CD4-positive, alpha-beta T cell treated with Interleukin-17A for 4 hours (primary cell): Measurements from ENCODE around the gene CRELD1.
"Not testable (repeated sequence)": the region's sequence is repeated elsewhere in the genome, so short reads cannot be mapped to it uniquely, and the experiment has no call there.

Experiments
- DNase-seq: peaks from one replicate; pipeline ENCODE4 v3.0.0-alpha.2; 2020; ENCODE audit warnings: mixed read lengths

Gene CRELD1

DNA sequence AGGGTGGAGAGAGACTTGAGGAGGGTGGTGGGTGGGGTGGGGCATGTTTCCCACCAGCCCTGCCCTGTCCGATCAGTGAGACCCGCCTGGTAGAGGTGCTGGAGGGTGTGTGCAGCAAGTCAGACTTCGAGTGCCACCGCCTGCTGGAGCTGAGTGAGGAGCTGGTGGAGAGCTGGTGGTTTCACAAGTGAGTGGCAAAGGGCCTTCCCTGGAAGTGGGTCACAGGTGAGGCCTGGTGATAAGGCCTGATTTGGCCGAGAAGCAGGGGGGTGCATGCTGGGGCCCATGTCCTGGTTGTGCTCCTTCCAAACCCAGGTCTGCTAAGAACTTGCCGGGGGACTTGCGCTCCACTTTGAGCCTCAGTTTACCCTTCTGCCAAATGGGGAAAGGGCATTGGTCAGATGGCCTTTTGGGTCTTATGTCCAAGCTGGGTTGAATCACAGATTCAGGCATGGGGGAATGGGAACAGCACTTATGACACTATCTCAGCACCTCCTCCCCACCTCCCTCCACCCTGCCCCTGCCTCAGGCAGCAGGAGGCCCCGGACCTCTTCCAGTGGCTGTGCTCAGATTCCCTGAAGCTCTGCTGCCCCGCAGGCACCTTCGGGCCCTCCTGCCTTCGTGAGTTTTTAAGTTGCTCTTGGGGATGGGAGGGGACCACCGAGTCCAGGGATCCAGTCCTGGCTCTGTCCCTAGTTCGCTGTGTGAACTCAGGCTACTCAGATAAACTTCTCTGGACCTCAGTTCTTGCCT, 4.0 kb downstream of the CRELD1 start:
- DNase-seq = no peak

DNA sequence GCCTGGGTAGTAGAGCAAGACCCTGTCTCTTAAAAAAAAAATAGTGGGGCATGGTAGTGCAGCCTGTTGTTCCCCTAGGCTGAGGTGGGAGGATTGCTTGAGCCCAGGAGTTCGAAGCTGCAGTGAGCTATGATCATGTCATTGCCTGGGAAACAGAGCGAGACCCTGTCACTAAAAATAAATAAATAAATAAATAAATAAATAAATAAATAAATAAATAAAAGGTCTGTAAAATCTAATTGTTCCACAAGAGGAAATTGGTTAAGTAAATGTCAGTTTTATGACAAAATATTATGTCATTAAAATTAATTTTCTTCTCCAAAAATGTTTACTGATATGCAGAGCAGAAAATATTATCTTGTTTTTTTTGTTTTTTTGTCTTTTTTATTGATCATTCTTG, 5.3 kb downstream of the CRELD1 start:
- DNase-seq = no peak

DNA sequence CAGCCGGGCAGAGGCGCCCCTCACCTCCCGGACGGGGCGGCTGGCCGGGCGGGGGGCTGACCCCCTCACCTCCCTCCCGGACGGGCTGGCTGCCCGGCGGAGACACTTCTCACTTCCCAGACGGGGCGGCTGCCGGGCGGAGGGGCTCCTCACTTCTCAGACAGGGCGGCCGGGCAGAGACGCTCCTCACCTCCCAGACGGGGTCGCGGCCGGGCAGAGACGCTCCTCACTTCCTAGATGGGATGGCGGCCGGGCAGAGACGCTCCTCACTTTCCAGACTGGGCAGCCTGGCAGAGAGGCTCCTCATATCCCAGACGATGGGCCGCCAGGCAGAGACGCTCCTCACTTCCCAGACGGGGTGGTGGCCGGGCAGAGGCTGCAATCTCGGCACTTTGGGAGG, 6.3 kb downstream of the CRELD1 start:
- DNase-seq = not testable (repeated sequence)

DNA sequence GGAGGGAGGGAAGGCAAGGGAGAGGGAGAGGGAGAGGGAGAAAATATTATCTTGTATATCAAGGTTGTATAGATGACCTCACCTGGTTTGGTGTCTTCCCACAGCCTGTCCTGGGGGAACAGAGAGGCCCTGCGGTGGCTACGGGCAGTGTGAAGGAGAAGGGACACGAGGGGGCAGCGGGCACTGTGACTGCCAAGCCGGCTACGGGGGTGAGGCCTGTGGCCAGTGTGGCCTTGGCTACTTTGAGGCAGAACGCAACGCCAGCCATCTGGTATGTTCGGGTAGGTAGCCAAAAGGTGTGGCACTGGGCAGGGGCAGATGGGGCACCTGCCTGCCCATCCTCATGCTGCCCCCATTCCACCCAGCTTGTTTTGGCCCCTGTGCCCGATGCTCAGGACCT, 7.1 kb downstream of the CRELD1 start:
- no peak for DNase-seq

DNA sequence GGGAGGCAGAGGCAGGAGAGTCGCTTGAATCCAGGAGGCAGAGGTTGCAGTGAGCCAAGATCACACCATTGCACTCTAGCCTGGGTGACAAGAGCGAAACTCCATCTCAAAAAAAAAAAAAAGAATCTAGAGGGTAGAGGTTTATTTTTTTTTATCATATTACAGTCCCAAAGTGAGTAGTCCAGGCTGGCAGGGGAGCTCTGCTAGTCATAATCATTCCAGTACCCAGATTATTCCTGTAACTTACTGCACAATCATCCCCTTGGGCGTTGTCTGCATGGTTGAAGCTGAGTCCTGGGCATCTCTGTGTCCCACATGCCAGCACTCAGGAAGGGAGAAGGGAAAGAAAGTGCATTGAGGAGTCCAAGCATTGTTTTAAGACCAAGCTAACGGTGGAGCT, 8.5 kb downstream of the CRELD1 start:
- no peak for DNase-seq

DNA sequence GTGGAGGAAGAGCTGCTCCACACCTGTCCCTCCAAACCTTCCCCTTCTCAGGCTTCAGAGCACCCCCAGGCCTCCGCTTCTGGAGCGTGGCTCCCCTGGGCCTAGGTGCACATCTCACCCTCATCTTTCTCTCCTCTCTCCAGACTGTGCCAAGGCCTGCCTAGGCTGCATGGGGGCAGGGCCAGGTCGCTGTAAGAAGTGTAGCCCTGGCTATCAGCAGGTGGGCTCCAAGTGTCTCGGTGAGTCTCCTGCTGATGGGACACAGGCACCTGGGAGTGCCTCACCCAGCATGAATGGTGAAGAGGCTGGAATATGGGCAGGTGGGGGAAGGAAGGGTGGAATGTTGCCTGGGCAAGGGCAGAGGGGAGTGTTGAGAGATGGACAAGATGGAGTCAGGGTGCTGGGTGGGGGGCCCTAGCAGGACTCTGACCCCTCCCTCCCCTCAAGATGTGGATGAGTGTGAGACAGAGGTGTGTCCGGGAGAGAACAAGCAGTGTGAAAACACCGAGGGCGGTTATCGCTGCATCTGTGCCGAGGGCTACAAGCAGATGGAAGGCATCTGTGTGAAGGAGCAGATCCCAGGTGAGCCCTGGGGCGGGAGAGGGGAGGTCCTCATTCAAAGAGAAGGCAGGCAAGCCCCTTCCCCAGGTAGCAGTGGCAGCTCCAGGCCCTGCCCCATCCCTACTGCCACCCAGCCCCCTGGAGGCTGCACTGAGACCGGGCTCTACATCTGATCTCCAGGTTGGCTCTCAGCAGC, 9.5 kb downstream of the CRELD1 start:
- no peak for DNase-seq

DNA sequence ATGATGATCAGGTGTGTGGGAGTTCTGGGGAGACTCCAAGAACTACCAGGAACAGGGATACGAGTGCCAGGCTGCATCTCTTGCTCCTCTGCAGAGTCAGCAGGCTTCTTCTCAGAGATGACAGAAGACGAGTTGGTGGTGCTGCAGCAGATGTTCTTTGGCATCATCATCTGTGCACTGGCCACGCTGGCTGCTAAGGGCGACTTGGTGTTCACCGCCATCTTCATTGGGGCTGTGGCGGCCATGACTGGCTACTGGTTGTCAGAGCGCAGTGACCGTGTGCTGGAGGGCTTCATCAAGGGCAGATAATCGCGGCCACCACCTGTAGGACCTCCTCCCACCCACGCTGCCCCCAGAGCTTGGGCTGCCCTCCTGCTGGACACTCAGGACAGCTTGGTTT, 10.6 kb downstream of the CRELD1 start:
- DNase-seq = no peak

DNA sequence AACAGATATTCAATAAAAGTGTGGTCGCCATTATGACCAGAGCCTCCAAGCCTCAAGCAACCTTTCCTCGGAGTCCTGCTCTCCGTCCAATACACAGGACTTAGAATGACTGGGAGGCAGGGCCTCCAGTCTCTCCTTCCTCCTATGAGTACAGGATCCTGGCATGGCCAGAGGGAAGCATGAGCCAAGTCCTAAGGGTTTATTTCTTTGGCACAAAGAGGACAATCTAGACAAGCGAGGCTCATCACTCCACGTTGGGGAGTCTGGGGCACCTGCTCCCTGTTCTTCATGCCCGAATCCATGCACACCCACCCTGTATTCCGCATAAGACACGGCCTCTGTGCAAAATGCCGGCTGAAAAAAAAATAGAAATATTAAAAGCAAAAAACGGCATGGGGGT, 11.7 kb downstream of the CRELD1 start:
- DNase-seq = no peak

DNA sequence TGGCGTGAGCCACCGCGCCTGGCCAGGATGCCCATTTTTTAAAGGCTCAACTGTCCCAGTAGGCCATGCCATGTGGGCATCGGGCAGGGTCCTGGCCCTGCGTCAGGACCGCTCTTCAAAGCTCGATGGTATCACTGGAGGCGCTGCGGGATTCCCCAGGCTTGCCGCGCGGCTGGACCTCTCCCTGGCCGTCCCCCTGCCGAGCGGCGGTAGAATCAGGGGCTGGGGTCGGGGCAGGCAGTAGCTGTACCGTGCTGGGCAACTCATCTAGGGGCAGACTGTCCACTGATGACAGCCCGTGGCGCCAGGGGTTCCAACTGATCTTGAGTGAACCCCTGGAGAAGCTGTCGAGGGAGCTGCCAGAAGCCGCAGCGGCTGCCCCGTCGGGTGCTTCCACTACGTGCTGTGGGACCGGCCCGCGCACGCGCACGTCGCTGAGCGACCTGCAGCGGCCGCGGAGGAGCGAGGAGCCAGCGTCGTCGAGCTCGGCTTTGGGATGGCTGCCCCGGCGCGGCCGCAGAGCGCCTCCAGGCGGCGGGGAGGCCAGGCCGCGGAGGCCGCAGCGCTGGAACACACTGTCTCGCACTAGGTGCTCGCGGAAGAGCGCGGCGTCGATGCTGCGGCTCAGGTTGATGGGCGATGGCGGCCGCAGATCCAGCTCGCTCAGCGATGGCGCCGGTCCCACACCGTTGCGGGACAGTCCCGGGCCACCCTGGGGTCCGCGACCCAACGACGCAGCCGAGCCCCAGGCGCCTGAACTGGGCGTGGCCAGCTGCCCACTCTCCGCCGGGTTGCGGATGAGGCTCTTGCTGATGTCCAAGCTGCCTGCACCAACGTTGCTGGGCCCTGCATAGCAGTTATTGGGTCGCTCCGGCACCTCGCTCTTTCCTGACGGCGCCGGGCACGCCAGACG, 12.7 kb downstream of the CRELD1 start:
- peak; percentile 81 for DNase-seq

DNA sequence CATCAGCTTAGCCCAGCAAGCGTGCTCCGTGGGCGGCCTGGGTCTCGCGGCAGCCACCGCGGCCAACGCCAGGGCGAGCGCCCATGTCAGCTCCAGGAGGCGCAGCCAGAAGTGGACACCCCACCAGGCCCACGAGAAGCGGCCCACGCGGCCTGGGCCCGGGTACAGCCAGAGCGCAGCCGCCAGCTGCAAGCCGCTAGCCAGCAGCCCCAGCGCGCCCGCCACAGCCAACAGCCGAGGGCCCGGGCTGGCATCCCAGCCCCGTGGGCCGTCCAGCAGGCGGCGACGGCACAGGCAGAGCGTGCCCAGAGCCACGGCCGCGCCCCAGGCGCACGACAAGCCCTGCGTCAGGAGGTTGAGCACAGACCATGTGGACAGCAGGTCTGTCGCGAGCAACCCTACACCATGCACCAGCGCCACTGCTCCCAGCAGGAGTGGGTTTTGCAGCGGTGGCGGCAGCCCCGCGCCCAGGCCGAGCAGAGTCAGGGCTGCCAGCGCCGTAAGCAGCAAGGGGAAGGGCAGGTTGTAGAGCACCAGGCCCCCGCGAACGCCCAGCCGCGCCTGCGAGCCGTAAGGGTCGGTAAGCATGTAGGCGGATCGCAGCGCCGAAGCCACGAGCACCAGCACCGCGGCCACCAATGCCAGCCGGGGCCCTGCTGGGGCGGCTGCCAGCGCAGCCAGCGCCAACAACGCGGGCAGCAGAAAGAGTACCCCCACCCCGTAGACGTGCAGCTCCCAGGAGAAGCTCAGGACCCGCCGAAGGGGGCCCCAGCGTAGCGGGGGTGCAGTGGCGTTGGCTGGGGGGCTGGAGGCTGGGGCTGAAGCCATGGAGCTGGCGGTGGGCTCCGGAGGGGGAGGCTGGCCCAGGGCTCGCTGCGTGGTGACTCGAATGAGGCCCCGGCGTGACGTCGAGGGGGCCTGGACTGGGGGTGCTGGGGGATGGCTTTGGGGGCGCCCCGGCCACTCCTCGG, 13.7 kb downstream of the CRELD1 start:
- no peak for DNase-seq

DNA sequence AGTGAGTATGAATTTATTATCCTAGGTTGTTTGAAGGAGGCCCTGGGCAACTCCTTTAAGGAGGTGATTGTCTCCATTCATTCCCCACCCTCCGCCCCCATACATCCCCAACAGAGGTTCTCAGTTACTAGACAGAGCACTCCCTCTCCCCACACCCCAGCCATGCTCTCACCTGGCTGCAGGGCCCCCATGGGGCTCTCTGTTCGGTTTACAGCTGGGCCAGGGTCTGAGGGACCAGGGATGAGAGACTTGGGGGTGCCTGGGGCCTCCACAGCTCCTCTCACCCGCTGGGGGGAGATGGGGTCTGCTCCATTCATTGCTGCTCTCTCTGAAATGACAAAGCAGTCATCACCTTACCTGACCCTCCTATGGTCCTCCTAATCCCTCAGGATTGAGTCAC, 15.0 kb downstream of the CRELD1 start:
- DNase-seq = no peak

DNA sequence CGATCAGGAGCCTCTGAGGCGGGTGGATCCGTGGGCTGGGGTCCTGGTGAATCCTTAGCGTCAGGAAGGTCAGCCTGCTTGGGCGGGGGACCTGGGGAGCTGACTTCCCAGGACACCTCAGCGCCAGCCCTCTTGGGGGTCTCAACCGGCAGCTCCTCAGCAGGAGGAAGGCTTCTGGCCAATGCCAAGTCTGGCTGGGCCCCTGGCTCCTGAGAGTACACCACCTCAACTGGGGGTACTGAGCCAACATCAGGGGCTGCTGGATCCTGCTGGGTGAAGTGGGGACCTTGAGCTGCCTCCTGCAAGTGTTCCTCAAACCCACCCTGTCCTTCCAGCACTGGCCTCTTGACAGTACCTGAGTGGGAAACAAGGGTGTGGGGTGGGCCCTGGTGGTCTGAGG, 15.5 kb downstream of the CRELD1 start:
- DNase-seq = no peak

DNA sequence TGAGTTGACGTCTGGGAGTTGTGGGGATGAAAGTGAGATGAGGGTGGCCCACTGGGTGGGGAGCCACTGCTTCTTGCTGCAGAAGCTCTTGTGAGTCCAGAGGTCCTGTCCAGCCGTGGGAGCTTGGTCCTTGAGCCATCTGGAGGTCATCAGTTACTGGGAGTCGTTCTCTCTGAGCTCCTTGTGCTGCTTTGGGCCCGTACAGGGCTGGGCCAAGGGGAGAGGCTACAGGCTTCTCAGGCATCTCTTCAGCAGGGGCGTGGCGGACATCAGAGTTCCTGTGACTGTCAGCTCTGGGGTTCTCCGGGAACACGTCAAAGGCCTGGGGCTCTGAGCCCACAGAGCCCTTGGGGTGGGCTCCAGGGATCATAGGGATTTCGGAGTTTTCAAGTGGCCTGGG, 16.0 kb downstream of the CRELD1 start:
- DNase-seq = no peak

DNA sequence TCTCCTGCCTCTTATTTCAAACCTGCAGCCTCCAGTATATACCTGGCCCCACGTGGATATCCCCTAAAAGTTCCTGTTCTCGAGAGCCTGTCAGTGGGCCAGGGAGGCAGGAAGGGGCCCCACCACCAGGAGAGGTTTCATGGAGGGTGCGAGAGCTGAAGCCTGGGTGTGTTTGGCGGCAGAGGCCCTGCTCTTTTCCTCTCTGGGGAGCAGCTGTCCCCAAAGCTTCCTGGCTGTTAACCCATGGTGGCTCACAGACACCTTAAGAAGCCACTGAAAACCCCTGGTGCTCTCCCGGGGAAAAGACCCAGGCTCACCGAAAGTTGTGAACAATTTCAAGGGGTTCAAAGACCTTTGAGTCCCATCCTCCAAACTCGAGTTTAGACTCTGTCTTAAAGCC, 17.5 kb downstream of the CRELD1 start:
- peak; percentile 17 for DNase-seq

DNA sequence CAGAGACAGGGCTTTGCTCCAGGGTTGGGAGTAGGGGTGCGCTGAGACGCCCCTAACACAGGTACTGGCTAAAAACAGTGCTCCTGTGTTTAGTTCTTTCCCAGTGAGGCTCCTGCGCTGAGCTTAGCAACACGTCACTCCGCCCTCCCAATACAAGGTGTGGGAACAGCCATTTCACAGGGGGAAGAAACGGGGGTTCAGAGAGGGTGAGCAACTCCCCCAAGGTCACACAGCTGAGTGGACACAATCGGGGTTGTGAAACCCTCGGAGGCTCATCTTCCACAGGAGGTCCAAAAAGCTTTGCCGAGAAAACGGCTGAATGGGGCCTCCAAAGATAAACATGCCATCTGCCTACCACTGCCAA, 17.9 kb downstream of the CRELD1 start:
- no peak for DNase-seq

DNA sequence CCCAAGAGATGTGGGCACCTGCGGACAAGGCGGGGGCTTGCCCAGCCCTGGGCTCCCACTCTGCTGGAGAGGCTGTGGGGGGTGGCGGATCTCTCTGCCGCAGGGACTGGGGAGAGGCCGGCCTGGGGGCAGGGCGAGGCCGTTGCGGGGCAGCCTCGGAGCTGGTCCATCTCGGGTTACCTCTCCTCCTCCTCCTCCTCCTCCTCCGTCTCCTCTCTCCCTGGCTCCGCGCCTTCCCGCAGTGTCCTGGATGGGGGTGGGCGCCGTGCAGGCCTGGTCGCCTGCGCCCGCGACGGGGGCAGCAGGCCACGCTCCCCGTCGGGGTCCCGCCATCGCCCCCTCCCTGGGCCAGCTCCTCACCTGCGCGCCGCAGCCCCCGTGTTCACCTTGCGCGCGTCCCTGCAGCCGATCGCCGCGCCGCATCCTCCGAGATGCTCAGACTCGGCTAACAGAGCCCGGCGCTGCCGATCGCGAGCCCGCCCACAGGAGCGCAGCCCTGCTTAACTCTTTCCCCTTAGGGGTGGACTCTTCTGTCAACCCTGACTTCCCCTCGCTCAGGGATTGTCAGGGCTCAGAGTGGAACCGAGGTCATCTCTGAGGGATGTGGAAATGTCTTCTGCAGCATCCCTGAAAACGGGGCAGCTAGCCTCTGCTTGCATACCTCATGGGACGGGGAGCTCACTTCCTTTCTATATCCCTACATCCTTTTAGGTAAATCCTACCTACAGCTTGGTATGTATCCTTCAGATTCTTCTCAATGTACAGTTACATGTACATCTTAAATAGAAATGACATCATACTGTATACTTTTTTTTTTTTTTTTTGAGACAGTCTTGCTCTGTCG, 18.6 kb downstream of the CRELD1 start, which contains the start of gene PRRT3:
Gene PRRT3 (minus strand): TSS at position 447 of the 844 bp plus-strand sequence. CDS start 2,293 bp downstream, outside the sequence.
- peak; percentile 67 for DNase-seq

DNA sequence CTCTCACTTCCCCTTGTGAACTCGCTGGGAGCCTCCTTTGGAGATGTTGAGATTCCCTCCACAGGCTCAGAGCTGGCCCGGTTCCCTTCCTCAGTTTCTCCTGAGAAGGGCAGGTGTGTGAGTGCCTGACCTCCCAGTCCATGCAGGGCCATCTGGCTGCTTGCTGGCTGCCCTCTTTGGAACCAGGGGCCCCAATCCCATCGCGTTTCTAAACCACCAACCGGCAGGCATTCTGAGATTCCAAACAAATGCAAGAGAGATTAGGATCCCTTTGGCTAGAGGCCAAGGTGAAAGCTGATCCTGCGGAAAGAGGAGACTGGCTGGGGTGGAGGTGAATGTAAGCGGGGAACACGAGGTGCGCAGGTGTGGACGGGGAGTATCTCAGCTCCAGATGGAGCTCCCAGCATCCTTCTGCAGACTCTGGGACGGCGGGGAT, 21.5 kb downstream of the CRELD1 start:
- DNase-seq = no peak

DNA sequence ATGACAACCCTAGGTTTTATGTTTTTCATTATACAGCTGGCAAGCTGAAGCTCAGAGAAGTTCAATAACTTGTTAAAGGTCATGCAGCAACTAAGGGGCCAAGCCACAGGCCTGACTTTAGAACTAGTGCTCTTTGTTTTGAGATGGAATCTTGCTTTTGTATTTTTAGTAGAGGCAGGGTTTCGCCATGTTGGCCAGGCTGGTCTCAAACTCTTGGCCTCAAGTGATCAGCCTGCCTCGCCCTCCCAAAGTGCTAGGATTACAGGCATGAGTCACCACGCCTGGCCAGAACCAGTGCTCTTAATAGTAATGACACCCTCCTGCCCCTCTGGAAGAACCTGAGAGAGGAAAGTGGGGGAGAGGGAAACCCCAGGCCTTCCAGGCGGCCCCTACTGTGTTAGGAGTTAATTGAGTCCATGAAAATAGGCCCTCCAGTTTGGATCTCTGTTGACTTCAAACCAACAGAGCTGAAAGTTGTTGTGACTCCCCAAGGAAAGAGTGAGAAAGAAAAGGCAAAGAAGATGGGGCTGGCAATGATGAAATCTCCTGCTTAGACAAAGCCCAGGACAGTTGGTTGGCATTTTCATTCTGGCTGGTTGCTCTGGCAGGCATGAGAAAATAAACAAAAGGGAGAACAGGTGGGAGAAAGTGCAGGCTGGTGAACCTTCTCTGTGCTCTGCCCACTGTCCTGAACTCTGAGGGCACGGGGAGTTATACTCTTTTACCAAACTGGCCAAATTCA, 22.1 kb downstream of the CRELD1 start:
- no peak for DNase-seq

DNA sequence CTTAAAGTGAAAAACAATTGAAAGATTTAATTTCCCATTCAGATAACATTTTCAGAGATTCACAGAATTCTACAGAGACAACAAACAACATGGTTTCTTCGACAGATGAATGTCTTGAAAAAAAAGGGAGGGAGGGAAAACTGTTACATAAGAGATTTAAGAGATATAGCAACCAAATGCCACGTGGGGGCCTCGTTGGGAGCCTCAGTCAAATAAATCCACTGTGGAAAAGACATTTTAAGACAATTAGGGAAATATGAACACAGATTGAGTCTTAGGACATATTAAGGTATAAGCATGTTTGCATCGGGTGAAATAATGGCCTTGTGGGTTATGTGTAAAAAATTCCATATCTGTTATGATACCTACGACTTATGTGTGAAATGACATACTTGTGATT, 23.6 kb downstream of the CRELD1 start:
- DNase-seq = no peak

DNA sequence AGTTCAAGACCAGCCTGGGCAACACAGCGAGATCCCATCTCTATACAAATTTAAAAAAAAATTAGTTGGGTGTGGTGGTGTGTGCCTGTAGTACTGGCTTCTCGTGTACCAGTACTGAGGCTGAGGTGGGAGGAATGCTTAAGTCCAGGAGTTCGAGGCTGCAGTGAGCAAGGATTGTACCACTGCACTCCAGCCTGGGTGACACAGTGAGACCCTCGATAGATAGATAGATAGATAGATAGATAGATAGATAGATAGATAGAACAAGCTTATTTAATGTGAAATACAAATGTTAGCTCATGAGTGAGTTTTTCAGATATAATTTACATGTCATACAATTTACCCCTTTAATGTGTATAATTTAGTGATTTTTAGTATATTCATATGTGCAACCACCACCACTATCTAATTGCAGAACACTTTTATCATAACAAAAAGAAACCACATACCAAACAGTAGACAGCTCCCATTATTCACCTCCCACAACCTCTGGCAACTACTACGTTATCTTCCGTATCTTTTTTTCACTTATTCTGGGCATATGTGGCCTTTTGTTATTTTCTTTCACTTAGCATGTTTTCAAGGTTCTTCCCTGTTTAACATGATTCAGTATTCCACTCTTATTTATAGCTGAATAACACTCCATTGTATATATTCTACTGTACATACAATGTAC, 31.7 kb downstream of the CRELD1 start:
- no peak for DNase-seq
